ENCODE data around the gene MS4A18.

Gene MS4A18

DNA sequence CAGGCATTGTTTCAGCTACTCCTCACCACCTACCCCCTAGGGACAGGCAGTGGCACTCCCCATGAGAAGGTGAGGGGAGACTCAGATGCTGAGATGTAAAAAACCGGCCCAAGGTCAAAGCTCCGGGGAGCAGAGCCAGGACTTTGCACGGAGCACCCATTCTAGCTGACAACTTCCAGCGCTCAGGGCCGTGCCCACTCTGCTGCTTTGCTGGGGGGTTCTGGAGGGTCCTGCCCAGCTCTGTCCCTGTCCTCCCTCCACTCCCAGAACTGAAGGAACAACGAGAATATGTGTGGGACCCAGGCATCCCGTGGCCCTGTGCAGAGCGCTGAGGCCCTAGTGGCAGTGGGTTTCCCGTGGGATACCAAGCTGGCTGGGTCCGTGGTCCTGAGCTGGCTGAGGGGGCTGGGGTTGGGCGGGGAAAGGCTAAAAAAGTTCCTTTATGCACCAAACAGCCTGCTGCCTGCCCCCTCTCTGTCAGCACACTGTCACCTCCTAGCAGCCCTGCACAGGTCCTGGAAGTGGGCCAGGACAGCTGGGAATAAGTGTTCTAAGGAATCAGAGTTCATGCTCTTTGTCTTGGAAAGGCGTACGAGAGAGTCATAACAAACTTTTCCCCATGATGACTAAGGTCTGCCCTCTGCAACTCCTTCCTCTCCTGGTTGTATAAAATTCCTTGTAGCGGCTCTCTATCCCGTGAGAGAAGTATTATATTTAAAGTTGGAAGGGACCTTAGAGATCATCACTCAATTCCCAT, 62.5 kb downstream of the MS4A18 start:
- no peak overlapping the region for H3K27ac ChIP-seq (ENCODE audit: low read length)
- TF ChIP-seq, protein P1, sequence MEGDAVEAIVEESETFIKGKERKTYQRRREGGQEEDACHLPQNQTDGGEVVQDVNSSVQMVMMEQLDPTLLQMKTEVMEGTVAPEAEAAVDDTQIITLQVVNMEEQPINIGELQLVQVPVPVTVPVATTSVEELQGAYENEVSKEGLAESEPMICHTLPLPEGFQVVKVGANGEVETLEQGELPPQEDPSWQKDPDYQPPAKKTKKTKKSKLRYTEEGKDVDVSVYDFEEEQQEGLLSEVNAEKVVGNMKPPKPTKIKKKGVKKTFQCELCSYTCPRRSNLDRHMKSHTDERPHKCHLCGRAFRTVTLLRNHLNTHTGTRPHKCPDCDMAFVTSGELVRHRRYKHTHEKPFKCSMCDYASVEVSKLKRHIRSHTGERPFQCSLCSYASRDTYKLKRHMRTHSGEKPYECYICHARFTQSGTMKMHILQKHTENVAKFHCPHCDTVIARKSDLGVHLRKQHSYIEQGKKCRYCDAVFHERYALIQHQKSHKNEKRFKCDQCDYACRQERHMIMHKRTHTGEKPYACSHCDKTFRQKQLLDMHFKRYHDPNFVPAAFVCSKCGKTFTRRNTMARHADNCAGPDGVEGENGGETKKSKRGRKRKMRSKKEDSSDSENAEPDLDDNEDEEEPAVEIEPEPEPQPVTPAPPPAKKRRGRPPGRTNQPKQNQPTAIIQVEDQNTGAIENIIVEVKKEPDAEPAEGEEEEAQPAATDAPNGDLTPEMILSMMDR (IDR thresholded peaks at IDR 0.05; ENCODE audit: borderline replicate concordance, extremely low read depth, low read length, poor library complexity, severe bottlenecking), result no peak
- no peak for TF ChIP-seq EZH2 (IDR thresholded peaks at IDR 0.05; ENCODE audit: borderline replicate concordance, low read depth, low read length, severe bottlenecking)
- H3K27me3 ChIP-seq (ENCODE audit: insufficient read depth, low read length, poor library complexity), result no peaks in the 10 kb centered on the region
- H2AFZ ChIP-seq (ENCODE audit: low read depth, low read length), result no peak overlapping the region
- peaks cover 8% of the 10 kb centered on the region for H3K9me3 ChIP-seq (ENCODE audit: insufficient read depth, low read length, severe bottlenecking)
- no peak overlapping the region for H3K9ac ChIP-seq (ENCODE audit: low read depth, low read length)
- ATAC-seq (ENCODE audit: insufficient read depth, low read depth), result no peak
- no peak for DNase-seq
- H3K36me3 ChIP-seq (ENCODE audit: insufficient read depth, low read length), result no peaks in the 10 kb centered on the region
- no peaks in the 10 kb centered on the region for H4K20me1 ChIP-seq (ENCODE audit: insufficient read depth, low read length)
- H3K4me3 ChIP-seq (ENCODE audit: low read depth in 1 of 2, low read length in 2 of 2), result no peak overlapping the region
- no peaks in the 10 kb centered on the region for H3K79me2 ChIP-seq (ENCODE audit: insufficient read depth, low read length)
- no peak overlapping the region for H3K4me2 ChIP-seq (ENCODE audit: insufficient read depth, low read length)
- H3K4me1 ChIP-seq (ENCODE audit: insufficient read depth, low read length), result no peaks in the 10 kb centered on the region

DNA sequence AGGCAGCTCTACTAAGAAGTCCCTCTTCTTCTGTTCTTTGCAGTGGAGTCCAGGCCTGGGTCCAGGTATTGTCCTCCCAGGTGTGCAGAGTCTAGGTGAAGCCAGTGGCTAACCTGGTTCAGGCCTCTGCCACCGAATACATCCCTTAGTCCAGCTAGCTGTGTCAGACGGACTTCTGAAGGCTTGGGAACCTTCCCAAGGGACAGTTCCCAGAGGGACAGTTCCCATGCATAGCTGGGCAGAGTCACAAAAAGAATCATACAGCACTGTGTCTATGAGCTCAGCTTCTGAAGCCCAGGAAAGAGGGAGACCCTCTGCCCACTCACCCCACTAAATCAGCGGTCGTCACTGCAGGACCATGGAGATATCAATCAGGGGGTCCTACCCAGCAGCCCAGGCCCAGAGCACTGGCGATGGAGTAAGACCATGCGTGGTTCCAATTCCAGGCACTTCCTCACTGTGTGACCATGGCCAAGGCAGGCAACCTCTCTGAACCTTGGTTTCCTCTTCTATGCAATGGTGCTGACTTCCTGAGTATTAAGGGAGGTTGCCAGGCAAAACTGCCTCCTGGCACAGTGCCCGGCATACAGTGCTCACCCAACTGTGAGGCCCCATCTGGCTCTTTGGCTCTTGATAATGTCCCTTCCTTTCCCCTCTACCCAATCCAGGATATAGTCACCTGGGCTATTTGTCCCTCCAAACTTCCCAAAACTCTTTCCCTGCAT, 64.0 kb downstream of the MS4A18 start:
- Histone ChIP-seq H3K4me2 (ENCODE audit: insufficient read depth, low read length) (no peak overlapping the region), H4K20me1 (ENCODE audit: insufficient read depth, low read length) (no peaks in the 10 kb centered on the region), H3K4me1 (ENCODE audit: insufficient read depth, low read length) (no peaks in the 10 kb centered on the region), H3K9ac (ENCODE audit: low read depth, low read length) (no peak overlapping the region), H2AFZ (ENCODE audit: low read depth, low read length) (no peak overlapping the region), H3K79me2 (ENCODE audit: insufficient read depth, low read length) (no peaks in the 10 kb centered on the region), H3K27me3 (ENCODE audit: insufficient read depth, low read length, poor library complexity) (no peaks in the 10 kb centered on the region), H3K36me3 (ENCODE audit: insufficient read depth, low read length) (no peaks in the 10 kb centered on the region), H3K9me3 (ENCODE audit: insufficient read depth, low read length, severe bottlenecking) (peaks cover 10% of the 10 kb centered on the region), H3K4me3 (ENCODE audit: low read depth in 1 of 2, low read length in 2 of 2) (no peak overlapping the region), H3K27ac (ENCODE audit: low read length) (no peak overlapping the region)
- DNase-seq, result no peak
- TF ChIP-seq, protein P1 (IDR thresholded peaks at IDR 0.05; ENCODE audit: borderline replicate concordance, extremely low read depth, low read length, poor library complexity, severe bottlenecking), result no peak
- TF ChIP-seq EZH2 (IDR thresholded peaks at IDR 0.05; ENCODE audit: borderline replicate concordance, low read depth, low read length, severe bottlenecking), result no peak
- ATAC-seq (ENCODE audit: insufficient read depth, low read depth), result no peak

DNA sequence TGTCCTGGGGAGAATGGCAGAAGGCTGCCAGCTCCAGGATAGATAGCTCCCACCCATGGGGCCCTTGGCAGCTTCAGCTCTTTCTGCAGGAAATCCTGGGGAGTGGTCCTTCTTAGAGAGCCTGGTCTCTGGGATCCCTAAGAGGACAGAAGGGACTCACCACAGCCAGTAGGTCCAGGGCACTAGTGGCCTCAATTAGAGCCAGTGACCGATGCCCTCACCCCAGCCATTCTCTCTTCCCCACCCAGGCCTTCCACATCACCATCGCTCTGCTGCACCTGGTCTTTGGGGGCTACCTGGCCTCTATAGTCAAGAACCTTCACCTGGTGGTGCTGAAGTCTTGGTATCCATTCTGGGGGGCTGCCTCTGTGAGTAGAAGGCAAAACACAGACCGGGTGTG, 66.2 kb downstream of the MS4A18 start:
- Histone ChIP-seq H3K27ac (ENCODE audit: low read length) (no peak overlapping the region), H3K9ac (ENCODE audit: low read depth, low read length) (no peak overlapping the region), H4K20me1 (ENCODE audit: insufficient read depth, low read length) (no peaks in the 10 kb centered on the region), H3K4me1 (ENCODE audit: insufficient read depth, low read length) (no peaks in the 10 kb centered on the region), H3K4me2 (ENCODE audit: insufficient read depth, low read length) (no peak overlapping the region), H2AFZ (ENCODE audit: low read depth, low read length) (no peak overlapping the region), H3K4me3 (ENCODE audit: low read depth in 1 of 2, low read length in 2 of 2) (no peak overlapping the region), H3K36me3 (ENCODE audit: insufficient read depth, low read length) (no peaks in the 10 kb centered on the region), H3K27me3 (ENCODE audit: insufficient read depth, low read length, poor library complexity) (no peaks in the 10 kb centered on the region), H3K9me3 (ENCODE audit: insufficient read depth, low read length, severe bottlenecking) (peaks cover 10% of the 10 kb centered on the region), H3K79me2 (ENCODE audit: insufficient read depth, low read length) (no peaks in the 10 kb centered on the region)
- no peak for TF ChIP-seq EZH2 (IDR thresholded peaks at IDR 0.05; ENCODE audit: borderline replicate concordance, low read depth, low read length, severe bottlenecking)
- ATAC-seq (ENCODE audit: insufficient read depth, low read depth) (no peak), DNase-seq (no peak)
